Duodenal mucosa (tissue), 2 donors: ENCODE results near the gene PRDX5.
"Not testable (repeated sequence)": the region's sequence is repeated elsewhere in the genome, so short reads cannot be mapped to it uniquely, and the experiment has no call there.

Experiments
- H3K27ac ChIP-seq: one replicate; pipeline ENCODE4 v1.7.0; 2013; ENCODE audit warnings: low read depth, low read length
- H3K27me3 ChIP-seq, 2 donors: one replicate each; pipeline ENCODE4 v1.7.0; 2013; ENCODE audit warnings: low read length in 2 of 2, control low read depth in 1 of 2; ENCODE audit not compliant: insufficient read depth in 2 of 2, control insufficient read depth in 1 of 2
- H3K36me3 ChIP-seq, 2 donors: one replicate each; pipeline ENCODE4 v1.7.0; 2013; ENCODE audit warnings: low read length in 2 of 2, control low read depth in 1 of 2; ENCODE audit not compliant: insufficient read depth in 2 of 2, control insufficient read depth in 1 of 2
- H3K4me1 ChIP-seq, 2 donors: one replicate each; pipeline ENCODE4 v1.7.0; 2013; ENCODE audit warnings: low read length in 2 of 2, control low read depth in 1 of 2; ENCODE audit not compliant: insufficient read depth in 2 of 2, control insufficient read depth in 1 of 2
- H3K4me3 ChIP-seq, 2 donors: one replicate each; pipeline ENCODE4 v1.7.0; 2013; ENCODE audit warnings: low read length in 2 of 2, low read depth in 1 of 2
- H3K9ac ChIP-seq, 2 donors: one replicate each; pipeline ENCODE4 v1.7.0; 2013; ENCODE audit warnings: low read length in 2 of 2, low read depth in 1 of 2
- H3K9me3 ChIP-seq, 2 donors: one replicate each; pipeline ENCODE4 v1.7.0; 2013; ENCODE audit warnings: low read length in 2 of 2, control low read depth in 1 of 2; ENCODE audit not compliant: control insufficient read depth in 1 of 2

The PRDX5 gene

GRCh38 chr11:64306876-64307622 lies 10.9 kb upstream of the PRDX5 start:
- Histone ChIP-seq H3K27ac (peak overlapping the region; percentile 91), H3K4me3 (peak overlapping the region; percentile 75 to 83), H3K4me1 (peaks cover 15 to 32% of the 10 kb centered on the region in 2 donors), H3K9ac (peak overlapping the region; percentile 80 to 99), H3K36me3 (peaks cover 6 to 17% of the 10 kb centered on the region in 2 donors), H3K9me3 (no peaks in the 10 kb centered on the region), H3K27me3 (no peaks in the 10 kb centered on the region)

GRCh38 chr11:64307795-64308194 lies 10.1 kb upstream of the PRDX5 start:
- not testable (repeated sequence) for H3K27ac ChIP-seq, H3K9me3 ChIP-seq, H3K27me3 ChIP-seq
- peaks cover 12 to 22% of the 10 kb centered on the region in 2 donors for H3K36me3 ChIP-seq
- H3K4me3 ChIP-seq = peak overlapping the region; percentile 75 to 83
- H3K4me1 ChIP-seq = peaks cover 19 to 34% of the 10 kb centered on the region in 2 donors
- H3K9ac ChIP-seq = peak overlapping the region; percentile 80 to 99

GRCh38 chr11:64312947-64313346 lies 5.0 kb upstream of the PRDX5 start:
- Histone ChIP-seq H3K4me3 (no peak overlapping the region), H3K9me3 (no peaks in the 10 kb centered on the region), H3K27me3 (no peaks in the 10 kb centered on the region), H3K36me3 (peaks cover 30 to 43% of the 10 kb centered on the region in 2 donors), H3K27ac (no peak overlapping the region), H3K9ac (peak overlapping the region in 1 of 2 donors; percentile 43), H3K4me1 (peaks cover 22 to 37% of the 10 kb centered on the region in 2 donors)

DNA sequence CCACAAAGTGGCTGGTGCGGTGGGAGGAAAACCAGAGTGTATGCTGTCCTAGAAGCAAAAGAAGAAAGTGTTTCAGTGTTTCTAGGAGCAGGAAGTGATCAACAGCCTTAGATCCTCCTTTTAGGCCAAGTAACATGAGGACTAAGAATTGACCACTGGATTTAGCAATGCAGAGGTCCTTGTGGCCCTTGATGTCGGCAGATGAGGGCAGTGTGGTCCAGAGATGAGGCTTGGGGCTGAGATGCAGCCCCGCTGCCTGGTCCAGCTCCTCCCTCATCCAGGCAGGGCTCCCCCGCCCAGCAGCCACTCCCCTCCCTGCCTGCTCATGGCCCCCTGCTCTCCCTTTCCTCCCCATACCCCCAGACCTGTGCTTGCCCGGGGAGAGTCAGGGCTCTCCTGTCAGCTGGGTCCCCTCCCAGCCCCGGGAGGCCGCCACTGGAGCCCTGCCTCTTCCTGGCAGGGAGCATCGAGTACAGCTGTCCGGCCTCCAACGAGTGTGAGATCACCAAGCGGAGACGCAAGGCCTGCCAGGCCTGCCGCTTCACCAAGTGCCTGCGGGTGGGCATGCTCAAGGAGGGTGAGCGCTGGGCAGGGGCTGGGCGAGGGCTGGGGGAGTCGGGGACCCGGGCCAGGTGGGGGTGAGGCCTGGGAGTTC lies 4.3 kb upstream of the PRDX5 start:
- H3K27me3 ChIP-seq = no peaks in the 10 kb centered on the region
- no peaks in the 10 kb centered on the region for H3K9me3 ChIP-seq
- H3K9ac ChIP-seq = peak overlapping the region in 1 of 2 donors; percentile 43
- peaks cover 22 to 37% of the 10 kb centered on the region in 2 donors for H3K4me1 ChIP-seq
- peaks cover 30 to 41% of the 10 kb centered on the region in 2 donors for H3K36me3 ChIP-seq
- H3K27ac ChIP-seq = peak overlapping the region; percentile 20
- H3K4me3 ChIP-seq = no peak overlapping the region

GRCh38 chr11:64314146-64314804 lies 3.6 kb upstream of the PRDX5 start:
- Histone ChIP-seq H3K27ac (peak overlapping the region; percentile 20), H3K36me3 (peaks cover 30 to 41% of the 10 kb centered on the region in 2 donors), H3K4me3 (no peak overlapping the region), H3K27me3 (no peaks in the 10 kb centered on the region), H3K9me3 (no peaks in the 10 kb centered on the region), H3K9ac (no peak overlapping the region), H3K4me1 (peaks cover 28 to 43% of the 10 kb centered on the region in 2 donors)

GRCh38 chr11:64314805-64315561 lies 2.9 kb upstream of the PRDX5 start:
- Histone ChIP-seq H3K4me3 (no peak overlapping the region), H3K9ac (no peak overlapping the region), H3K4me1 (peaks cover 32 to 47% of the 10 kb centered on the region in 2 donors), H3K27ac (no peak overlapping the region), H3K27me3 (no peaks in the 10 kb centered on the region), H3K36me3 (peaks cover 30 to 41% of the 10 kb centered on the region in 2 donors), H3K9me3 (no peaks in the 10 kb centered on the region)

GRCh38 chr11:64315667-64316526 lies 2.0 kb upstream of the PRDX5 start:
- H3K9me3 ChIP-seq, H3K4me3 ChIP-seq, H3K27ac ChIP-seq, H3K9ac ChIP-seq, H3K27me3 ChIP-seq: not testable (repeated sequence)
- Histone ChIP-seq H3K4me1 (peaks cover 32 to 51% of the 10 kb centered on the region in 2 donors), H3K36me3 (peaks cover 31 to 40% of the 10 kb centered on the region in 2 donors)

GRCh38 chr11:64316672-64317324 lies 1.1 kb upstream of the PRDX5 start:
- peak overlapping the region; percentile 98 for H3K27ac ChIP-seq
- H3K4me3 ChIP-seq = peak overlapping the region; percentile 75 to 87
- peaks cover 38 to 56% of the 10 kb centered on the region in 2 donors for H3K4me1 ChIP-seq
- peak overlapping the region; percentile 76 to 79 for H3K9ac ChIP-seq
- peaks cover 28 to 37% of the 10 kb centered on the region in 2 donors for H3K36me3 ChIP-seq
- H3K9me3 ChIP-seq = no peaks in the 10 kb centered on the region
- H3K27me3 ChIP-seq = no peaks in the 10 kb centered on the region
